ENCODE results near the gene CRYBB1. TPM values are rescaled to one million over a fixed set of nuclear protein-coding genes. Genes with fewer than 3 reads are reported as not detected.

Gene CRYBB1
- total and polyA plus RNA-seq, 2 experiments from 2014 or later: 1.6 to 3.7 TPM

DNA sequence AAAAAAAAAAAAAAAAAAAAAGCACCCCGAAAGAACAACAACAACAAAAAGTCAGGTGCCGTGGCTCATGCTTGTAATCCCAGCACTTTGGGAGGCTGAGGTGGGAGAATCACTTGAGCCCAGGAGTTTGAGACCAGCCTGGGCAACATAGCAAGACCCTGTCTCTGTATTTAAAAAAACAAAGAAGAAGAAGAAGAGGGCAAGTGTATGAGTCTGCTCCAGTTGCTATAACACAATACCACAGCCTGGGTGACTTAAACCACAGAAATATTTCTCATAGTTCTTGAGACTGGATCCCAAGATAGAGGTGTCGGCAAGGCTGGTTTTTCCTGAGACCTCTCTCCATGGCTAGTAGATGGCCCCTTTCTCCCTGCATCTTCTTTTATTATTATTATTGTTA, 16.4 kb upstream of the CRYBB1 start:
- Mint-ChIP-seq H3K4me3 (no peak overlapping the region), H3K27ac (no peak overlapping the region), H3K36me3 (ENCODE audit: low read depth) (0 out of 3 replicates have a peak, but pooled peaks cover 3% of the 10 kb centered on the region), H3K27me3 (ENCODE audit: insufficient read depth, low read depth, poor library complexity) (peaks cover 15% of the 10 kb centered on the region), H3K4me1 (peaks cover 14% of the 10 kb centered on the region), H3K9me3 (no peaks in the 10 kb centered on the region; the same call in 2 of the 3 replicates)
- Histone ChIP-seq H3K4me1 (ENCODE audit: insufficient read depth) (peaks cover 11% of the 10 kb centered on the region; the same call in 1 of the 2 replicates), H3K27ac (ENCODE audit: low read depth) (no peak overlapping the region), H3K27me3 (ENCODE audit: insufficient read depth) (no peaks in the 10 kb centered on the region), H3K79me2 (replicated peaks; ENCODE audit: insufficient read depth) (no peaks in the 10 kb centered on the region), H4K20me1 (replicated peaks; ENCODE audit: insufficient read depth) (no peaks in the 10 kb centered on the region), H3K9me2 (ENCODE audit: insufficient read depth) (no peaks in the 10 kb centered on the region), H2AFZ (no peak overlapping the region), H3K4me3 (no peak overlapping the region), H3K36me3 (ENCODE audit: insufficient read depth) (no peaks in the 10 kb centered on the region; the same call in 1 of the 2 replicates), H3F3A (replicated peaks; ENCODE audit: low read depth) (0 out of 2 replicates have a peak, but pooled peaks cover 3% of the 10 kb centered on the region), H3K4me2 (no peak overlapping the region)
- no peak for ATAC-seq
- no peak for DNase-seq (ENCODE audit: low spot score)
- TF ChIP-seq, protein P1, sequence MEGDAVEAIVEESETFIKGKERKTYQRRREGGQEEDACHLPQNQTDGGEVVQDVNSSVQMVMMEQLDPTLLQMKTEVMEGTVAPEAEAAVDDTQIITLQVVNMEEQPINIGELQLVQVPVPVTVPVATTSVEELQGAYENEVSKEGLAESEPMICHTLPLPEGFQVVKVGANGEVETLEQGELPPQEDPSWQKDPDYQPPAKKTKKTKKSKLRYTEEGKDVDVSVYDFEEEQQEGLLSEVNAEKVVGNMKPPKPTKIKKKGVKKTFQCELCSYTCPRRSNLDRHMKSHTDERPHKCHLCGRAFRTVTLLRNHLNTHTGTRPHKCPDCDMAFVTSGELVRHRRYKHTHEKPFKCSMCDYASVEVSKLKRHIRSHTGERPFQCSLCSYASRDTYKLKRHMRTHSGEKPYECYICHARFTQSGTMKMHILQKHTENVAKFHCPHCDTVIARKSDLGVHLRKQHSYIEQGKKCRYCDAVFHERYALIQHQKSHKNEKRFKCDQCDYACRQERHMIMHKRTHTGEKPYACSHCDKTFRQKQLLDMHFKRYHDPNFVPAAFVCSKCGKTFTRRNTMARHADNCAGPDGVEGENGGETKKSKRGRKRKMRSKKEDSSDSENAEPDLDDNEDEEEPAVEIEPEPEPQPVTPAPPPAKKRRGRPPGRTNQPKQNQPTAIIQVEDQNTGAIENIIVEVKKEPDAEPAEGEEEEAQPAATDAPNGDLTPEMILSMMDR (conservative IDR thresholded peaks at IDR 0.05; ENCODE audit: low read depth in 2 of 2): no peak
- TF ChIP-seq STAT1 (IDR thresholded peaks at IDR 0.05; ENCODE audit: unreplicated experiment) (no peak), EZH2phosphoT487 (IDR thresholded peaks at IDR 0.05; ENCODE audit: unreplicated experiment) (no peak), ZNF114 (CRISPR knock-in tag; IDR thresholded peaks at IDR 0.05) (no peak), NANOG (IDR thresholded peaks at IDR 0.05; ENCODE audit: borderline replicate concordance) (no peak), ZNF331 (CRISPR knock-in tag; IDR thresholded peaks at IDR 0.05; ENCODE audit: low read depth) (no peak), JUNB (IDR thresholded peaks at IDR 0.05; ENCODE audit: unreplicated experiment) (no peak), POLR2AphosphoS5 (IDR thresholded peaks at IDR 0.05; ENCODE audit: low read depth) (no peak), EZH2 (IDR thresholded peaks at IDR 0.05; ENCODE audit: low read depth, unreplicated experiment) (no peak)
- TF ChIP-seq, protein P2, sequence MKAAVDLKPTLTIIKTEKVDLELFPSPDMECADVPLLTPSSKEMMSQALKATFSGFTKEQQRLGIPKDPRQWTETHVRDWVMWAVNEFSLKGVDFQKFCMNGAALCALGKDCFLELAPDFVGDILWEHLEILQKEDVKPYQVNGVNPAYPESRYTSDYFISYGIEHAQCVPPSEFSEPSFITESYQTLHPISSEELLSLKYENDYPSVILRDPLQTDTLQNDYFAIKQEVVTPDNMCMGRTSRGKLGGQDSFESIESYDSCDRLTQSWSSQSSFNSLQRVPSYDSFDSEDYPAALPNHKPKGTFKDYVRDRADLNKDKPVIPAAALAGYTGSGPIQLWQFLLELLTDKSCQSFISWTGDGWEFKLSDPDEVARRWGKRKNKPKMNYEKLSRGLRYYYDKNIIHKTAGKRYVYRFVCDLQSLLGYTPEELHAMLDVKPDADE (IDR thresholded peaks at IDR 0.05): no peak
- TF ChIP-seq, protein P3, sequence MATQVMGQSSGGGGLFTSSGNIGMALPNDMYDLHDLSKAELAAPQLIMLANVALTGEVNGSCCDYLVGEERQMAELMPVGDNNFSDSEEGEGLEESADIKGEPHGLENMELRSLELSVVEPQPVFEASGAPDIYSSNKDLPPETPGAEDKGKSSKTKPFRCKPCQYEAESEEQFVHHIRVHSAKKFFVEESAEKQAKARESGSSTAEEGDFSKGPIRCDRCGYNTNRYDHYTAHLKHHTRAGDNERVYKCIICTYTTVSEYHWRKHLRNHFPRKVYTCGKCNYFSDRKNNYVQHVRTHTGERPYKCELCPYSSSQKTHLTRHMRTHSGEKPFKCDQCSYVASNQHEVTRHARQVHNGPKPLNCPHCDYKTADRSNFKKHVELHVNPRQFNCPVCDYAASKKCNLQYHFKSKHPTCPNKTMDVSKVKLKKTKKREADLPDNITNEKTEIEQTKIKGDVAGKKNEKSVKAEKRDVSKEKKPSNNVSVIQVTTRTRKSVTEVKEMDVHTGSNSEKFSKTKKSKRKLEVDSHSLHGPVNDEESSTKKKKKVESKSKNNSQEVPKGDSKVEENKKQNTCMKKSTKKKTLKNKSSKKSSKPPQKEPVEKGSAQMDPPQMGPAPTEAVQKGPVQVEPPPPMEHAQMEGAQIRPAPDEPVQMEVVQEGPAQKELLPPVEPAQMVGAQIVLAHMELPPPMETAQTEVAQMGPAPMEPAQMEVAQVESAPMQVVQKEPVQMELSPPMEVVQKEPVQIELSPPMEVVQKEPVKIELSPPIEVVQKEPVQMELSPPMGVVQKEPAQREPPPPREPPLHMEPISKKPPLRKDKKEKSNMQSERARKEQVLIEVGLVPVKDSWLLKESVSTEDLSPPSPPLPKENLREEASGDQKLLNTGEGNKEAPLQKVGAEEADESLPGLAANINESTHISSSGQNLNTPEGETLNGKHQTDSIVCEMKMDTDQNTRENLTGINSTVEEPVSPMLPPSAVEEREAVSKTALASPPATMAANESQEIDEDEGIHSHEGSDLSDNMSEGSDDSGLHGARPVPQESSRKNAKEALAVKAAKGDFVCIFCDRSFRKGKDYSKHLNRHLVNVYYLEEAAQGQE (IDR thresholded peaks at IDR 0.05; ENCODE audit: unreplicated experiment): no peak
- TF ChIP-seq, protein P4, sequence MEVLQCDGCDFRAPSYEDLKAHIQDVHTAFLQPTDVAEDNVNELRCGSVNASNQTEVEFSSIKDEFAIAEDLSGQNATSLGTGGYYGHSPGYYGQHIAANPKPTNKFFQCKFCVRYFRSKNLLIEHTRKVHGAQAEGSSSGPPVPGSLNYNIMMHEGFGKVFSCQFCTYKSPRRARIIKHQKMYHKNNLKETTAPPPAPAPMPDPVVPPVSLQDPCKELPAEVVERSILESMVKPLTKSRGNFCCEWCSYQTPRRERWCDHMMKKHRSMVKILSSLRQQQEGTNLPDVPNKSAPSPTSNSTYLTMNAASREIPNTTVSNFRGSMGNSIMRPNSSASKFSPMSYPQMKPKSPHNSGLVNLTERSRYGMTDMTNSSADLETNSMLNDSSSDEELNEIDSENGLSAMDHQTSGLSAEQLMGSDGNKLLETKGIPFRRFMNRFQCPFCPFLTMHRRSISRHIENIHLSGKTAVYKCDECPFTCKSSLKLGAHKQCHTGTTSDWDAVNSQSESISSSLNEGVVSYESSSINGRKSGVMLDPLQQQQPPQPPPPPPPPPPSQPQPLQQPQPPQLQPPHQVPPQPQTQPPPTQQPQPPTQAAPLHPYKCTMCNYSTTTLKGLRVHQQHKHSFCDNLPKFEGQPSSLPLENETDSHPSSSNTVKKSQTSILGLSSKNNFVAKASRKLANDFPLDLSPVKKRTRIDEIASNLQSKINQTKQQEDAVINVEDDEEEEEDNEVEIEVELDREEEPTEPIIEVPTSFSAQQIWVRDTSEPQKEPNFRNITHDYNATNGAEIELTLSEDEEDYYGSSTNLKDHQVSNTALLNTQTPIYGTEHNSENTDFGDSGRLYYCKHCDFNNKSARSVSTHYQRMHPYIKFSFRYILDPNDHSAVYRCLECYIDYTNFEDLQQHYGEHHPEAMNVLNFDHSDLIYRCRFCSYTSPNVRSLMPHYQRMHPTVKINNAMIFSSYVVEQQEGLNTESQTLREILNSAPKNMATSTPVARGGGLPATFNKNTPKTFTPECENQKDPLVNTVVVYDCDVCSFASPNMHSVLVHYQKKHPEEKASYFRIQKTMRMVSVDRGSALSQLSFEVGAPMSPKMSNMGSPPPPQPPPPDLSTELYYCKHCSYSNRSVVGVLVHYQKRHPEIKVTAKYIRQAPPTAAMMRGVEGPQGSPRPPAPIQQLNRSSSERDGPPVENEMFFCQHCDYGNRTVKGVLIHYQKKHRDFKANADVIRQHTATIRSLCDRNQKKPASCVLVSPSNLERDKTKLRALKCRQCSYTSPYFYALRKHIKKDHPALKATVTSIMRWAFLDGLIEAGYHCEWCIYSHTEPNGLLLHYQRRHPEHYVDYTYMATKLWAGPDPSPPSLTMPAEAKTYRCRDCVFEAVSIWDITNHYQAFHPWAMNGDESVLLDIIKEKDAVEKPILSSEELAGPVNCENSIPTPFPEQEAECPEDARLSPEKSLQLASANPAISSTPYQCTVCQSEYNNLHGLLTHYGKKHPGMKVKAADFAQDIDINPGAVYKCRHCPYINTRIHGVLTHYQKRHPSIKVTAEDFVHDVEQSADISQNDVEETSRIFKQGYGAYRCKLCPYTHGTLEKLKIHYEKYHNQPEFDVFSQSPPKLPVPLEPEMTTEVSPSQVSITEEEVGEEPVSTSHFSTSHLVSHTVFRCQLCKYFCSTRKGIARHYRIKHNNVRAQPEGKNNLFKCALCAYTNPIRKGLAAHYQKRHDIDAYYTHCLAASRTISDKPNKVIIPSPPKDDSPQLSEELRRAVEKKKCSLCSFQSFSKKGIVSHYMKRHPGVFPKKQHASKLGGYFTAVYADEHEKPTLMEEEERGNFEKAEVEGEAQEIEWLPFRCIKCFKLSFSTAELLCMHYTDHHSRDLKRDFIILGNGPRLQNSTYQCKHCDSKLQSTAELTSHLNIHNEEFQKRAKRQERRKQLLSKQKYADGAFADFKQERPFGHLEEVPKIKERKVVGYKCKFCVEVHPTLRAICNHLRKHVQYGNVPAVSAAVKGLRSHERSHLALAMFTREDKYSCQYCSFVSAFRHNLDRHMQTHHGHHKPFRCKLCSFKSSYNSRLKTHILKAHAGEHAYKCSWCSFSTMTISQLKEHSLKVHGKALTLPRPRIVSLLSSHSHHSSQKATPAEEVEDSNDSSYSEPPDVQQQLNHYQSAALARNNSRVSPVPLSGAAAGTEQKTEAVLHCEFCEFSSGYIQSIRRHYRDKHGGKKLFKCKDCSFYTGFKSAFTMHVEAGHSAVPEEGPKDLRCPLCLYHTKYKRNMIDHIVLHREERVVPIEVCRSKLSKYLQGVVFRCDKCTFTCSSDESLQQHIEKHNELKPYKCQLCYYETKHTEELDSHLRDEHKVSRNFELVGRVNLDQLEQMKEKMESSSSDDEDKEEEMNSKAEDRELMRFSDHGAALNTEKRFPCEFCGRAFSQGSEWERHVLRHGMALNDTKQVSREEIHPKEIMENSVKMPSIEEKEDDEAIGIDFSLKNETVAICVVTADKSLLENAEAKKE (CRISPR knock-in tag; IDR thresholded peaks at IDR 0.05): no peak
